ES-I3 (cell line): ENCODE data around the gene CDH3.

Source experiments
- H3K36me3 ChIP-seq: 2 replicates; pipeline ENCODE4 v1.6.1; 2013; ENCODE audit warnings: mild to moderate bottlenecking, low read length, control low read depth, moderate library complexity; ENCODE audit not compliant: insufficient read depth
- H3K4me1 ChIP-seq: 2 replicates; pipeline ENCODE4 v1.6.1; 2013; ENCODE audit warnings: mild to moderate bottlenecking, control low read depth, low read length; ENCODE audit not compliant: insufficient read depth
- H3K9ac ChIP-seq: 2 replicates; pipeline ENCODE4 v1.6.1; 2013; ENCODE audit warnings: low read depth, mild to moderate bottlenecking, low read length, moderate library complexity
- H3K9me3 ChIP-seq: 2 replicates; pipeline ENCODE4 v1.6.1; 2013; ENCODE audit warnings: mild to moderate bottlenecking, low read length, moderate library complexity; ENCODE audit not compliant: control insufficient read depth, insufficient read depth

CDH3 gene

GRCh38 chr16:68644715-68645493, at the start of gene CDH3:
TSS of gene CDH3 (plus strand) at chr16:68645310. CDS start at chr16:68645380, 70 bp downstream.
- peak within 1 kb of the TSS; percentile 76 for H3K9ac ChIP-seq
- no peaks in the 10 kb centered on the region for H3K9me3 ChIP-seq
- H3K36me3 ChIP-seq, result no peaks in the 10 kb centered on the region
- H3K4me1 ChIP-seq, result peaks cover 28% of the 10 kb centered on the region

- Histone ChIP-seq H3K9me3 (no peaks in the 10 kb centered on the region), H3K36me3 (no peaks in the 10 kb centered on the region), H3K9ac (no peak overlapping the region), H3K4me1 (no peaks in the 10 kb centered on the region)
Observed at GRCh38 chr16:68596266-68596665, 48.8 kb upstream of the CDH3 start.

- Histone ChIP-seq H3K9ac (no peak overlapping the region), H3K4me1 (peaks cover 1% of the 10 kb centered on the region; the same call in 1 of the 2 replicates), H3K36me3 (no peaks in the 10 kb centered on the region), H3K9me3 (no peaks in the 10 kb centered on the region; the same call in 1 of the 2 replicates)
Observed at GRCh38 chr16:68599586-68599985, 45.5 kb upstream of the CDH3 start.

- Histone ChIP-seq H3K9ac (no peak overlapping the region), H3K9me3 (no peaks in the 10 kb centered on the region; the same call in 1 of the 2 replicates), H3K36me3 (no peaks in the 10 kb centered on the region), H3K4me1 (peaks cover 6% of the 10 kb centered on the region)
Observed at GRCh38 chr16:68605746-68606145, 39.4 kb upstream of the CDH3 start.

GRCh38 chr16:68607443-68607842, 37.7 kb upstream of the CDH3 start:
- Histone ChIP-seq H3K4me1 (peaks cover 6% of the 10 kb centered on the region), H3K9ac (no peak overlapping the region), H3K36me3 (no peaks in the 10 kb centered on the region)

GRCh38 chr16:68608330-68608729, 36.8 kb upstream of the CDH3 start:
- peaks cover 6% of the 10 kb centered on the region for H3K4me1 ChIP-seq
- no peaks in the 10 kb centered on the region for H3K36me3 ChIP-seq
- no peak overlapping the region for H3K9ac ChIP-seq
- H3K9me3 ChIP-seq, result no peaks in the 10 kb centered on the region

More at GRCh38 chr16:68607443-68607842, 37.7 kb upstream of the CDH3 start:
- H3K9me3 ChIP-seq, result no peaks in the 10 kb centered on the region

GRCh38 chr16:68612996-68613395, 32.1 kb upstream of the CDH3 start:
- H3K36me3 ChIP-seq, result no peaks in the 10 kb centered on the region
- H3K9ac ChIP-seq, result no peak overlapping the region
- H3K9me3 ChIP-seq, result no peaks in the 10 kb centered on the region

GRCh38 chr16:68617734-68618133, 27.4 kb upstream of the CDH3 start:
- no peaks in the 10 kb centered on the region for H3K36me3 ChIP-seq
- no peaks in the 10 kb centered on the region for H3K4me1 ChIP-seq
- no peak overlapping the region for H3K9ac ChIP-seq
- no peaks in the 10 kb centered on the region for H3K9me3 ChIP-seq

More at GRCh38 chr16:68612996-68613395, 32.1 kb upstream of the CDH3 start:
- H3K4me1 ChIP-seq, result no peaks in the 10 kb centered on the region

- no peaks in the 10 kb centered on the region for H3K36me3 ChIP-seq
- H3K4me1 ChIP-seq, result peaks cover 6% of the 10 kb centered on the region; the same call in 1 of the 2 replicates
- no peak overlapping the region for H3K9ac ChIP-seq
- no peaks in the 10 kb centered on the region for H3K9me3 ChIP-seq
Observed at GRCh38 chr16:68626557-68626956, 18.6 kb upstream of the CDH3 start.

GRCh38 chr16:68627951-68628425, 17.1 kb upstream of the CDH3 start:
- H3K36me3 ChIP-seq, result no peaks in the 10 kb centered on the region
- H3K9ac ChIP-seq, result no peak overlapping the region
- H3K4me1 ChIP-seq, result peaks cover 6% of the 10 kb centered on the region; the same call in 1 of the 2 replicates
- no peaks in the 10 kb centered on the region for H3K9me3 ChIP-seq

- H3K9me3 ChIP-seq, result no peaks in the 10 kb centered on the region
- peaks cover 6% of the 10 kb centered on the region; the same call in 1 of the 2 replicates for H3K4me1 ChIP-seq
- H3K9ac ChIP-seq, result no peak overlapping the region
- H3K36me3 ChIP-seq, result no peaks in the 10 kb centered on the region
Observed at GRCh38 chr16:68629351-68629910, 15.7 kb upstream of the CDH3 start.

- Histone ChIP-seq H3K4me1 (peaks cover 13% of the 10 kb centered on the region; the same call in 1 of the 2 replicates), H3K36me3 (no peaks in the 10 kb centered on the region), H3K9me3 (no peaks in the 10 kb centered on the region), H3K9ac (no peak overlapping the region)
Observed at GRCh38 chr16:68636064-68636560, 9.0 kb upstream of the CDH3 start.

GRCh38 chr16:68636818-68637217, 8.3 kb upstream of the CDH3 start:
- H3K9me3 ChIP-seq, result no peaks in the 10 kb centered on the region
- no peak overlapping the region for H3K9ac ChIP-seq
- peaks cover 17% of the 10 kb centered on the region; the same call in 1 of the 2 replicates for H3K4me1 ChIP-seq
- H3K36me3 ChIP-seq, result no peaks in the 10 kb centered on the region

GRCh38 chr16:68640972-68641371, 4.1 kb upstream of the CDH3 start:
- H3K9me3 ChIP-seq, result no peaks in the 10 kb centered on the region
- H3K9ac ChIP-seq, result no peak overlapping the region

More at GRCh38 chr16:68640972-68641371, 4.1 kb upstream of the CDH3 start:
- H3K36me3 ChIP-seq, result no peaks in the 10 kb centered on the region
- H3K4me1 ChIP-seq, result peaks cover 22% of the 10 kb centered on the region; the same call in 1 of the 2 replicates
